Mesenchymal stem cell (in vitro differentiated cells and primary cell): Measurements from ENCODE around the gene SBK1.
A peak's percentile ranks its signal among the peaks of the same experiment; 100 is the strongest.

Experiments
- DNase-seq: peaks from one replicate; pipeline ENCODE4 v3.0.0-alpha.2; 2013
- H2AFZ ChIP-seq: one replicate; pipeline ENCODE4 v1.6.1; 2013; ENCODE audit warnings: low read depth, mild to moderate bottlenecking, control low read depth, inconsistent platforms, low read length, moderate library complexity
- H2AK5ac ChIP-seq: 2 replicates; pipeline ENCODE4 v1.6.1; 2013; ENCODE audit warnings: low read length, moderate library complexity, mild to moderate bottlenecking, inconsistent platforms; ENCODE audit not compliant: severe bottlenecking
- H2BK120ac ChIP-seq: one replicate; pipeline ENCODE4 v1.6.1; 2013; ENCODE audit warnings: low read depth, mild to moderate bottlenecking, inconsistent platforms, low read length, moderate library complexity
- H2BK12ac ChIP-seq, 2 experiments: one replicate each; pipeline ENCODE4 v1.6.1; 2013; ENCODE audit warnings: inconsistent platforms in 2 of 2, low read length in 2 of 2, mild to moderate bottlenecking in 2 of 2, moderate library complexity in 2 of 2, control low read depth in 1 of 2
- H2BK15ac ChIP-seq: one replicate; pipeline ENCODE4 v1.6.1; 2013; ENCODE audit warnings: mild to moderate bottlenecking, low read depth, inconsistent platforms; ENCODE audit not compliant: poor library complexity, severe bottlenecking
- H2BK5ac ChIP-seq: 2 replicates; pipeline ENCODE4 v1.6.1; 2013; ENCODE audit warnings: low read depth, mild to moderate bottlenecking, low read length, control low read depth, inconsistent platforms; ENCODE audit not compliant: poor library complexity, severe bottlenecking
- H3K14ac ChIP-seq, 2 experiments: one replicate each; pipeline ENCODE4 v1.6.1; 2013; ENCODE audit warnings: inconsistent platforms in 2 of 2, low read length in 2 of 2, control low read depth in 1 of 2, mild to moderate bottlenecking in 1 of 2, moderate library complexity in 1 of 2
- H3K18ac ChIP-seq, 2 experiments: one replicate each; pipeline ENCODE4 v1.6.1; 2013; ENCODE audit warnings: inconsistent platforms in 2 of 2, low read length in 2 of 2, control low read depth in 1 of 2, low read depth in 1 of 2, mild to moderate bottlenecking in 1 of 2
- H3K23ac ChIP-seq, 2 experiments: one replicate each; pipeline ENCODE4 v1.6.1; 2013; ENCODE audit warnings: inconsistent platforms in 2 of 2, low read length in 2 of 2, mild to moderate bottlenecking in 2 of 2, moderate library complexity in 2 of 2, control low read depth in 1 of 2
- H3K27ac ChIP-seq: 2 replicates; pipeline ENCODE4 v1.5.1; 2013; ENCODE audit warnings: mild to moderate bottlenecking, moderate library complexity, low read length, control low read depth, inconsistent platforms; ENCODE audit not compliant: poor library complexity, severe bottlenecking
- H3K27me3 ChIP-seq, 2 experiments: 2 replicates each; pipeline versions ENCODE4 v1.6.1 to v1.7.0; 2013; ENCODE audit warnings: low read length in 2 of 2, mild to moderate bottlenecking in 2 of 2, moderate library complexity in 2 of 2, control low read depth in 1 of 2, inconsistent platforms in 1 of 2; ENCODE audit not compliant: control insufficient read depth in 1 of 2, insufficient read depth in 1 of 2
- H3K36me3 ChIP-seq, 2 experiments: 2 replicates each; pipeline versions ENCODE4 v1.6.1 to v1.7.0; 2013; ENCODE audit warnings: low read length in 2 of 2, control low read depth in 1 of 2, inconsistent platforms in 1 of 2, low read depth in 1 of 2, mild to moderate bottlenecking in 1 of 2; ENCODE audit not compliant: insufficient read depth in 2 of 2, control insufficient read depth in 1 of 2
- H3K4ac ChIP-seq, 2 experiments: one replicate each; pipeline ENCODE4 v1.6.1; 2013; ENCODE audit warnings: inconsistent platforms in 2 of 2, low read length in 2 of 2, mild to moderate bottlenecking in 2 of 2, moderate library complexity in 2 of 2, control low read depth in 1 of 2, low read depth in 1 of 2
- H3K4me1 ChIP-seq: 2 replicates; pipeline ENCODE4 v1.6.1; 2013; ENCODE audit warnings: low read depth, low read length, control low read depth; ENCODE audit not compliant: control insufficient read depth, insufficient read depth
- H3K4me2 ChIP-seq: 2 replicates; pipeline ENCODE4 v1.6.1; 2013; ENCODE audit warnings: low read length, mild to moderate bottlenecking, inconsistent platforms; ENCODE audit not compliant: poor library complexity, severe bottlenecking
- H3K4me3 ChIP-seq, 2 experiments: 2 replicates each; pipeline versions ENCODE4 v1.5.1 to v1.7.0; 2013; ENCODE audit warnings: low read length in 2 of 2, mild to moderate bottlenecking in 2 of 2, control low read depth in 1 of 2, low read depth in 1 of 2; ENCODE audit not compliant: insufficient read depth in 1 of 2
- H3K79me1 ChIP-seq: replicated peaks from 2 replicates; pipeline ENCODE4 v1.6.1; 2013; ENCODE audit warnings: mild to moderate bottlenecking, control low read depth, low read length, inconsistent platforms; ENCODE audit not compliant: poor library complexity, severe bottlenecking
- H3K9ac ChIP-seq: 2 replicates; pipeline ENCODE4 v1.7.0; 2013; ENCODE audit warnings: mild to moderate bottlenecking, low read length, moderate library complexity
- H3K9me3 ChIP-seq: 2 replicates; pipeline ENCODE4 v1.7.0; 2013; ENCODE audit warnings: mild to moderate bottlenecking, low read length; ENCODE audit not compliant: control insufficient read depth
- H4K8ac ChIP-seq: one replicate; pipeline ENCODE4 v1.6.1; 2013; ENCODE audit warnings: inconsistent platforms, mild to moderate bottlenecking, low read length, moderate library complexity
- H4K91ac ChIP-seq: one replicate; pipeline ENCODE4 v1.6.1; 2013; ENCODE audit warnings: mild to moderate bottlenecking, low read length, inconsistent platforms
- WGBS: methylation state at CpG from one replicate; pipeline ENCODE4 v1.1.7; 2013; ENCODE audit warnings: mixed read lengths; 5-methylcytosine and 5-hydroxymethylcytosine counted together

Gene SBK1

DNA sequence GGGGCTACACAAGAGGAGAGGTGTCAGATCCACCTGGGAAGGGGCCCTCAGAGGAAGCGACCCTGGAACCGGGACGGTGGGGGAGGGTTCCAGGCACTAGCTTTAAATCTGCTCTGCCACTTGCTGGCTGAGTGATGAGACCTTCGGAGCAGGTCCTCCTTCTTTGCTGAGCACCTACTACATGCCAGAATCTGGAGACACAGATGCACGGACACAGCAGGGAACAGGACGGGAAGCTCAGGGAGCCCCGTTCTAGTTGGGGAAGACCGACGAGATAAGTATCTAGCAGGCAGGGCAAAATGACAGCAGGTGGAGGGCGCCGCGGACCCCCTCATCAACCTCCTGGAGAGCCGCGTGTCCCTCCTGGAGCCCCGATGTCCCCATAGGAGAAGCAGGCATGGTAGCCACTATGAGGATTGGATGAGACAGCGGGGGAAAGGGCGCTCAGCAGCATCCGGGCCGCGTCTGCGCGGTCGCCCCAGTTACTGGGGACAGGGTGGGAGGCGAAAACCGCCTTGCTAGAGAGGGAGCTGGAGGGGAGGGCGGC is 27.2 kb downstream of the SBK1 start:
- no peak overlapping the region for H3K14ac ChIP-seq
- no peak overlapping the region for H2BK15ac ChIP-seq
- H2BK12ac ChIP-seq, result no peak overlapping the region
- H3K4ac ChIP-seq, result no peak overlapping the region
- no peak overlapping the region for H3K27ac ChIP-seq
- no peaks in the 10 kb centered on the region for H3K36me3 ChIP-seq
- no peaks in the 10 kb centered on the region for H3K79me1 ChIP-seq
- H3K23ac ChIP-seq, result no peak overlapping the region
- no peak overlapping the region for H4K8ac ChIP-seq
- peaks cover 9 to 38% of the 10 kb centered on the region in 2 experiments for H3K27me3 ChIP-seq
- no peak for DNase-seq
- no peak overlapping the region for H2AFZ ChIP-seq
- H3K4me3 ChIP-seq, result no peak overlapping the region
- peaks cover 5% of the 10 kb centered on the region for H3K4me1 ChIP-seq
- no peak overlapping the region for H2BK5ac ChIP-seq
- no peaks in the 10 kb centered on the region for H3K9me3 ChIP-seq
- no peak overlapping the region for H3K18ac ChIP-seq
- no peak overlapping the region for H2BK120ac ChIP-seq
- H3K4me2 ChIP-seq, result no peak overlapping the region
- no peak overlapping the region for H3K9ac ChIP-seq
- 90% methylated on average over 26 of the region's 26 CpGs for WGBS
- H4K91ac ChIP-seq, result no peak overlapping the region
- no peak overlapping the region for H2AK5ac ChIP-seq

GRCh38 chr16:28320023-28320561 is 27.8 kb downstream of the SBK1 start:
- no peak overlapping the region for H3K4me3 ChIP-seq
- no peak overlapping the region for H2BK120ac ChIP-seq
- H3K4ac ChIP-seq, result no peak overlapping the region
- H3K4me1 ChIP-seq, result peaks cover 5% of the 10 kb centered on the region
- H3K23ac ChIP-seq, result no peak overlapping the region
- H3K27ac ChIP-seq, result no peak overlapping the region
- no peak overlapping the region for H3K4me2 ChIP-seq
- no peaks in the 10 kb centered on the region for H3K9me3 ChIP-seq
- WGBS, result 96% methylated on average over 68 of the region's 73 CpGs
- no peak overlapping the region for H2BK15ac ChIP-seq
- H2BK12ac ChIP-seq, result no peak overlapping the region
- H3K9ac ChIP-seq, result no peak overlapping the region
- no peak for DNase-seq
- H3K79me1 ChIP-seq, result no peaks in the 10 kb centered on the region
- no peak overlapping the region for H2AFZ ChIP-seq
- no peak overlapping the region for H2BK5ac ChIP-seq
- peaks cover 9 to 32% of the 10 kb centered on the region in 2 experiments for H3K27me3 ChIP-seq
- H3K14ac ChIP-seq, result no peak overlapping the region
- H2AK5ac ChIP-seq, result no peak overlapping the region
- no peak overlapping the region for H4K91ac ChIP-seq
- H3K18ac ChIP-seq, result no peak overlapping the region
- H3K36me3 ChIP-seq, result no peaks in the 10 kb centered on the region
- no peak overlapping the region for H4K8ac ChIP-seq

GRCh38 chr16:28320741-28321140 is 28.4 kb downstream of the SBK1 start:
- no peak overlapping the region for H3K23ac ChIP-seq
- WGBS, result 96% methylated on average over 38 of the region's 49 CpGs

GRCh38 chr16:28321700-28322411 is 29.5 kb downstream of the SBK1 start:
- H3K9ac ChIP-seq, result no peak overlapping the region
- no peak overlapping the region for H3K27ac ChIP-seq
- H2BK120ac ChIP-seq, result no peak overlapping the region
- no peak overlapping the region for H3K4me3 ChIP-seq
- H3K27me3 ChIP-seq, result peaks cover 9 to 25% of the 10 kb centered on the region in 2 experiments
- H3K18ac ChIP-seq, result no peak overlapping the region
- no peak overlapping the region for H3K4me2 ChIP-seq
- no peak overlapping the region for H4K8ac ChIP-seq
- no peaks in the 10 kb centered on the region for H3K36me3 ChIP-seq
- no peak overlapping the region for H2BK12ac ChIP-seq
- H3K9me3 ChIP-seq, result no peaks in the 10 kb centered on the region
- no peak overlapping the region for H2AK5ac ChIP-seq
- no peak overlapping the region for H2AFZ ChIP-seq
- H3K4ac ChIP-seq, result no peak overlapping the region
- peaks cover 5% of the 10 kb centered on the region for H3K4me1 ChIP-seq
- H2BK15ac ChIP-seq, result no peak overlapping the region
- no peak overlapping the region for H3K14ac ChIP-seq
- peak; percentile 32 for DNase-seq
- H3K79me1 ChIP-seq, result no peaks in the 10 kb centered on the region
- no peak overlapping the region for H2BK5ac ChIP-seq
- no peak overlapping the region for H4K91ac ChIP-seq
- H3K23ac ChIP-seq, result no peak overlapping the region
- WGBS, result 42% methylated on average over 13 of the region's 20 CpGs

More at GRCh38 chr16:28320741-28321140, 28.4 kb downstream of the SBK1 start:
- Histone ChIP-seq H3K4me3 (no peak overlapping the region), H3K18ac (no peak overlapping the region), H2AFZ (no peak overlapping the region), H3K4ac (no peak overlapping the region), H3K9me3 (no peaks in the 10 kb centered on the region), H3K36me3 (no peaks in the 10 kb centered on the region), H3K14ac (no peak overlapping the region), H3K27ac (no peak overlapping the region), H2BK5ac (no peak overlapping the region), H3K79me1 (no peaks in the 10 kb centered on the region), H4K91ac (no peak overlapping the region), H4K8ac (no peak overlapping the region), H2BK15ac (no peak overlapping the region), H3K27me3 (peaks cover 9 to 29% of the 10 kb centered on the region in 2 experiments), H2AK5ac (no peak overlapping the region), H2BK120ac (no peak overlapping the region), H2BK12ac (no peak overlapping the region), H3K4me1 (peaks cover 7% of the 10 kb centered on the region), H3K4me2 (no peak overlapping the region), H3K9ac (no peak overlapping the region)
- no peak for DNase-seq
